ENCODE data around the gene MAP3K20. TPM values are rescaled to one million over a fixed set of nuclear protein-coding genes. Genes with fewer than 3 reads are reported as not detected.

The MAP3K20 gene
- total and polyA plus RNA-seq, 9 donors: 38.6 to 127 (median 88.4) TPM

GRCh38 chr2:173087214-173087581 is 11.6 kb downstream of the MAP3K20 start:
- no peak for DNase-seq
- peak overlapping the region; percentile 4 to 47 for H3K27ac ChIP-seq
- TF ChIP-seq EP300 (IDR thresholded peaks at IDR 0.05) (no peak), CTCF (IDR thresholded peaks at IDR 0.05) (no peak), POLR2A (IDR thresholded peaks at IDR 0.05) (no peak)
- WGBS, 3 donors: 37 to 54% (median 45%) methylated on average over 1 of the region's 1 CpG
- no peak overlapping the region for H3K4me3 ChIP-seq
- intact Hi-C loops (cut with DNase I): no loop called here
- no peaks in the 10 kb centered on the region for H3K9me3 ChIP-seq
- H3K4me1 ChIP-seq (ENCODE audit: insufficient read depth): peaks cover 11% of the 10 kb centered on the region
- no peaks in the 10 kb centered on the region for H3K36me3 ChIP-seq
- no peaks in the 10 kb centered on the region for H3K27me3 ChIP-seq

- intact Hi-C loops (cut with DNase I): no loop called here
- peak overlapping the region in 1 of 2 donors; percentile 18 for H3K27ac ChIP-seq
- H3K4me3 ChIP-seq: no peak overlapping the region
- H3K4me1 ChIP-seq (ENCODE audit: insufficient read depth): peaks cover 11% of the 10 kb centered on the region
- H3K36me3 ChIP-seq: no peaks in the 10 kb centered on the region
- TF ChIP-seq POLR2A (IDR thresholded peaks at IDR 0.05): no peak
- no peak for TF ChIP-seq CTCF (IDR thresholded peaks at IDR 0.05)
- no peak for TF ChIP-seq EP300 (IDR thresholded peaks at IDR 0.05)
- H3K27me3 ChIP-seq: no peaks in the 10 kb centered on the region
- no peak for DNase-seq
- no peaks in the 10 kb centered on the region for H3K9me3 ChIP-seq
- WGBS, 3 donors: 85 to 88% (median 86%) methylated on average over 4 of the region's 4 CpGs
Observed at GRCh38 chr2:173087793-173088496, 12.3 kb downstream of the MAP3K20 start.

GRCh38 chr2:173090276-173090877 is 14.7 kb downstream of the MAP3K20 start:
- no peaks in the 10 kb centered on the region for H3K27me3 ChIP-seq
- peak overlapping the region; percentile 6 to 63 for H3K27ac ChIP-seq
- 6 to 9% (median 8%) methylated on average over 11 of the region's 11 CpGs for WGBS, 3 donors
- no peaks in the 10 kb centered on the region for H3K36me3 ChIP-seq
- intact Hi-C loops (cut with DNase I): no loop called here
- H3K9me3 ChIP-seq: no peaks in the 10 kb centered on the region
- no peak overlapping the region for H3K4me3 ChIP-seq
- peak in 2 of 5 donors; percentile 24 to 29 for DNase-seq
- peaks cover 11% of the 10 kb centered on the region for H3K4me1 ChIP-seq (ENCODE audit: insufficient read depth)
- TF ChIP-seq EP300 (IDR thresholded peaks at IDR 0.05) (no peak), POLR2A (IDR thresholded peaks at IDR 0.05) (no peak), CTCF (IDR thresholded peaks at IDR 0.05) (no peak)

GRCh38 chr2:173090973-173091660 is 15.5 kb downstream of the MAP3K20 start:
- H3K4me3 ChIP-seq: no peak overlapping the region
- H3K27me3 ChIP-seq: no peaks in the 10 kb centered on the region
- H3K4me1 ChIP-seq (ENCODE audit: insufficient read depth): peaks cover 11% of the 10 kb centered on the region
- H3K9me3 ChIP-seq: no peaks in the 10 kb centered on the region
- TF ChIP-seq POLR2A (IDR thresholded peaks at IDR 0.05) (no peak), CTCF (IDR thresholded peaks at IDR 0.05) (peak in 2 of 3 donors; percentile 15 to 35)
- WGBS, 3 donors: 4 to 10% (median 10%) methylated on average over 10 of the region's 10 CpGs
- peak overlapping the region; percentile 6 to 63 for H3K27ac ChIP-seq
- intact Hi-C loops (cut with DNase I): no loop called here
- no peaks in the 10 kb centered on the region for H3K36me3 ChIP-seq
- peak in 4 of 5 donors; percentile 40 to 65 (median 52) for DNase-seq
